ENCODE data around the gene RPL19.

- TF ChIP-seq CTCF (conservative IDR thresholded peaks at IDR 0.05) (no peak), ZFX (IDR thresholded peaks at IDR 0.05) (no peak)
Observed at GRCh38 chr17:39222151-39222550, 22.1 kb downstream of the RPL19 start.
